ENCODE data around the gene SUSD6.

DNA sequence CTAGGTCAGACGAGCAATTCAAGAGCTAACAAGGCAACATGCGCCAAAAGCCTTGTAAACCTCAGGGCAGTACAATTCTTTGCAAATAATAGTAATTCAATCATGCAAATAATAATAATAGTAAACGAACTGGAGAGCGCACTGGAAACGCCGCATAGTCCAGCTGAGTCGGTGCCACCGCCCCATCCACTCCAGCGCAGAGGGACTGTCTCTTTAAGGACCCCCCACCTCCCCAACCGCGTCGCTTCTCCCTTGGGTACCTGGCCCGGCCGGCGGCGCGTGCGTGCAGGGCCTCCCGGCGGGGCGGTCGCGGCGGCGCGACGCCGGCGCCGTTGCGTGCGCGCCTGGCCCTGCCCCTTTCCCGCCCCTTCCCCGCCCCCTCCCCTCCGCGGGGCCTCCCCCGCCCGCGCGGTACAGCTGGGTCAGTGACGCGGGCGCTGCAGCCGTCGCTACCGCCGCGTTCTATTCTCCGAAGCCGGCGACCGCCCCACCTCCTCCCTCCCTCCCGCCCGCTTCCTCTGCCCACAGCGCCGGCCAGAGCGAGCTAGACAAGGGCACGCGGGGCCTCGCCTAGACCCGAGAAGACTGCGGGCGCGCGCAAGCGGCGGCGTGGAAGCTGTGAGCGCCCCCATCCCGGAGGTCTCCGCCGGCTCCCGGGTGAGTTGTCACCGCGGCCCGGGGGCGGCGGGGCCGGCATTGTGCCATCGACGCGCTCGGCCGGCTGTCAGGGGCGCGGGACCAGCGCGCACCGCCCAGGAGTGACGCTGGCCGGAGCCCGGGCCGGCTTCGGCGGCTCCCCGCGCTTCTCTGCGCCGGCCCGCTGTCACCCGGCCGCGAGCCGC, at the start of gene SUSD6:
- TF ChIP-seq, protein P1, sequence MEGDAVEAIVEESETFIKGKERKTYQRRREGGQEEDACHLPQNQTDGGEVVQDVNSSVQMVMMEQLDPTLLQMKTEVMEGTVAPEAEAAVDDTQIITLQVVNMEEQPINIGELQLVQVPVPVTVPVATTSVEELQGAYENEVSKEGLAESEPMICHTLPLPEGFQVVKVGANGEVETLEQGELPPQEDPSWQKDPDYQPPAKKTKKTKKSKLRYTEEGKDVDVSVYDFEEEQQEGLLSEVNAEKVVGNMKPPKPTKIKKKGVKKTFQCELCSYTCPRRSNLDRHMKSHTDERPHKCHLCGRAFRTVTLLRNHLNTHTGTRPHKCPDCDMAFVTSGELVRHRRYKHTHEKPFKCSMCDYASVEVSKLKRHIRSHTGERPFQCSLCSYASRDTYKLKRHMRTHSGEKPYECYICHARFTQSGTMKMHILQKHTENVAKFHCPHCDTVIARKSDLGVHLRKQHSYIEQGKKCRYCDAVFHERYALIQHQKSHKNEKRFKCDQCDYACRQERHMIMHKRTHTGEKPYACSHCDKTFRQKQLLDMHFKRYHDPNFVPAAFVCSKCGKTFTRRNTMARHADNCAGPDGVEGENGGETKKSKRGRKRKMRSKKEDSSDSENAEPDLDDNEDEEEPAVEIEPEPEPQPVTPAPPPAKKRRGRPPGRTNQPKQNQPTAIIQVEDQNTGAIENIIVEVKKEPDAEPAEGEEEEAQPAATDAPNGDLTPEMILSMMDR (IDR thresholded peaks at IDR 0.05; ENCODE audit: low read length): no peak
- no peak for TF ChIP-seq EZH2 (optimal IDR thresholded peaks at IDR 0.05; ENCODE audit: low read depth, low read length)
- TF ChIP-seq EZH2phosphoT487 (IDR thresholded peaks at IDR 0.05; ENCODE audit: low read length): no peak

Data from MM.1S (cell line).